ENCODE results near the gene TFDP2.

TFDP2 gene

GRCh38 chr3:141934354-141934753 lies 215.0 kb downstream of the TFDP2 start:
- no peak overlapping the region for H3K27ac ChIP-seq (ENCODE audit: low read depth, low read length)
- no peaks in the 10 kb centered on the region for H3K9me2 ChIP-seq (replicated peaks; ENCODE audit: control insufficient read depth, low read length)
- H4K20me1 ChIP-seq (ENCODE audit: control insufficient read depth, insufficient read depth, low read depth, low read length) = no peaks in the 10 kb centered on the region
- H3K4me2 ChIP-seq (ENCODE audit: low read length) = no peak overlapping the region
- no peaks in the 10 kb centered on the region for H3K36me3 ChIP-seq (ENCODE audit: control insufficient read depth, low read length)
- H3K9me3 ChIP-seq (ENCODE audit: control insufficient read depth, insufficient read depth, low read length) = no peaks in the 10 kb centered on the region
- TF ChIP-seq EZH2phosphoT487 (IDR thresholded peaks at IDR 0.05; ENCODE audit: borderline replicate concordance, low read length) = no peak
- no peak for TF ChIP-seq CTCF (IDR thresholded peaks at IDR 0.05; ENCODE audit: low read depth, low read length, poor library complexity, severe bottlenecking)
- no peaks in the 10 kb centered on the region for H3K27me3 ChIP-seq (ENCODE audit: control insufficient read depth, low read length)
- H3F3A ChIP-seq (ENCODE audit: control insufficient read depth, insufficient read depth) = no peaks in the 10 kb centered on the region
- no peaks in the 10 kb centered on the region for H3K79me2 ChIP-seq (ENCODE audit: control insufficient read depth, low read length)
- no peak overlapping the region for H3K4me3 ChIP-seq (ENCODE audit: low read length)
- no peaks in the 10 kb centered on the region for H3K4me1 ChIP-seq (ENCODE audit: control insufficient read depth, low read length)

- Histone ChIP-seq H3K9me2 (replicated peaks; ENCODE audit: control insufficient read depth, low read length) (no peaks in the 10 kb centered on the region), H3K36me3 (ENCODE audit: control insufficient read depth, low read length) (no peaks in the 10 kb centered on the region; the same call in 1 of the 2 replicates), H3K4me3 (ENCODE audit: low read length) (no peak overlapping the region), H3K27me3 (ENCODE audit: control insufficient read depth, low read length) (no peaks in the 10 kb centered on the region), H3F3A (ENCODE audit: control insufficient read depth, insufficient read depth) (no peaks in the 10 kb centered on the region), H3K27ac (ENCODE audit: low read depth, low read length) (no peak overlapping the region), H4K20me1 (ENCODE audit: control insufficient read depth, insufficient read depth, low read depth, low read length) (no peaks in the 10 kb centered on the region), H3K79me2 (ENCODE audit: control insufficient read depth, low read length) (no peaks in the 10 kb centered on the region), H3K9me3 (ENCODE audit: control insufficient read depth, insufficient read depth, low read length) (no peaks in the 10 kb centered on the region), H3K4me2 (ENCODE audit: low read length) (no peak overlapping the region), H3K4me1 (ENCODE audit: control insufficient read depth, low read length) (no peaks in the 10 kb centered on the region)
- TF ChIP-seq CTCF (IDR thresholded peaks at IDR 0.05; ENCODE audit: low read depth, low read length, poor library complexity, severe bottlenecking) (no peak), EZH2phosphoT487 (IDR thresholded peaks at IDR 0.05; ENCODE audit: borderline replicate concordance, low read length) (no peak)
These were observed 215.7 kb downstream of the TFDP2 start for GRCh38 chr3:141933421-141934300.

- Histone ChIP-seq H3K4me1 (ENCODE audit: control insufficient read depth, low read length) (no peaks in the 10 kb centered on the region), H3K27ac (ENCODE audit: low read depth, low read length) (no peak overlapping the region), H3K9me2 (replicated peaks; ENCODE audit: control insufficient read depth, low read length) (no peaks in the 10 kb centered on the region), H3K36me3 (ENCODE audit: control insufficient read depth, low read length) (peaks cover 18% of the 10 kb centered on the region), H3F3A (ENCODE audit: control insufficient read depth, insufficient read depth) (peaks cover 8% of the 10 kb centered on the region; the same call in 1 of the 2 replicates), H3K4me3 (ENCODE audit: low read length) (no peak overlapping the region), H3K27me3 (ENCODE audit: control insufficient read depth, low read length) (no peaks in the 10 kb centered on the region), H3K4me2 (ENCODE audit: low read length) (no peak overlapping the region), H3K79me2 (ENCODE audit: control insufficient read depth, low read length) (no peaks in the 10 kb centered on the region), H4K20me1 (ENCODE audit: control insufficient read depth, insufficient read depth, low read depth, low read length) (no peaks in the 10 kb centered on the region), H3K9me3 (ENCODE audit: control insufficient read depth, insufficient read depth, low read length) (no peaks in the 10 kb centered on the region)
- TF ChIP-seq CTCF (IDR thresholded peaks at IDR 0.05; ENCODE audit: low read depth, low read length, poor library complexity, severe bottlenecking) = no peak
- no peak for TF ChIP-seq EZH2phosphoT487 (IDR thresholded peaks at IDR 0.05; ENCODE audit: borderline replicate concordance, low read length)
These were observed 218.5 kb downstream of the TFDP2 start for GRCh38 chr3:141930801-141931200.

Measured in DOHH2 (cell line).